ENCODE data around the gene TPRG1L. TPM values are rescaled to one million over a fixed set of nuclear protein-coding genes. Genes with fewer than 3 reads are reported as not detected.

TPRG1L gene
- total and polyA plus RNA-seq, 4 donors, result 24.1 to 46.6 (median 32.9) TPM

DNA sequence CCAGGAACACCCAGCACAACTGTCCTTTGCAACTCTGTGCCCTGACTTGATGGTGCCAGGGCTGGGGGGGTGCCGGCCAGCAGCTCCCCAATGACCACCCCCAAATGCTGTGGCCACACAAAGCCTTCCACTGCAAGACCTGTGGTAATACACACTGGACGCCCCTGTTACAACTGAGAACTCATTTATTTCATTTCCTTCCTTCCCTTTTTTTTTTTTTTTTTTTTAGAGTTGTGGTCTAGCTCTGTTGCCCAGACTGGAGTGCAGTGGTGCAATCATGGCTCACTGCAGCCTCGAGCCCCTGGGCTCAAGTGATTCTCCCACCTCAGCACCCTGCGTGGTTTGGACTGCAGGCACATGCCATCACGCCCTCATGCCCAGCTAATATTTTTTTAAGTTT is 52.7 kb downstream of the TPRG1L start:
- Histone ChIP-seq H3K27ac (ENCODE audit: low read depth in 1 of 2, low read length in 1 of 2) (peak overlapping the region in 1 of 2 donors; percentile 35), H3K27me3 (ENCODE audit: control insufficient read depth in 3 of 3, insufficient read depth in 3 of 3, low read length in 2 of 3) (no peaks in the 10 kb centered on the region), H3K4me1 (ENCODE audit: control insufficient read depth in 5 of 5, insufficient read depth in 5 of 5, low read length in 5 of 5) (peaks cover 0 to 12% (median 1%) of the 10 kb centered on the region in 5 donors), H3K9ac (ENCODE audit: insufficient read depth in 1 of 2, low read length in 2 of 2) (no peak overlapping the region), H3K9me3 (ENCODE audit: control insufficient read depth in 4 of 4, insufficient read depth in 3 of 4, low read length in 3 of 4) (no peaks in the 10 kb centered on the region), H3K4me3 (no peak overlapping the region), H3K36me3 (ENCODE audit: control insufficient read depth in 4 of 4, insufficient read depth in 4 of 4, low read length in 4 of 4) (no peaks in the 10 kb centered on the region)
- no peak for ATAC-seq (ENCODE audit: insufficient read depth, low FRiP score)
- WGBS, 2 donors, result 37 to 51% methylated on average over 5 of the region's 5 CpGs
- DNase-seq, result no peak
- TF ChIP-seq, protein P1, sequence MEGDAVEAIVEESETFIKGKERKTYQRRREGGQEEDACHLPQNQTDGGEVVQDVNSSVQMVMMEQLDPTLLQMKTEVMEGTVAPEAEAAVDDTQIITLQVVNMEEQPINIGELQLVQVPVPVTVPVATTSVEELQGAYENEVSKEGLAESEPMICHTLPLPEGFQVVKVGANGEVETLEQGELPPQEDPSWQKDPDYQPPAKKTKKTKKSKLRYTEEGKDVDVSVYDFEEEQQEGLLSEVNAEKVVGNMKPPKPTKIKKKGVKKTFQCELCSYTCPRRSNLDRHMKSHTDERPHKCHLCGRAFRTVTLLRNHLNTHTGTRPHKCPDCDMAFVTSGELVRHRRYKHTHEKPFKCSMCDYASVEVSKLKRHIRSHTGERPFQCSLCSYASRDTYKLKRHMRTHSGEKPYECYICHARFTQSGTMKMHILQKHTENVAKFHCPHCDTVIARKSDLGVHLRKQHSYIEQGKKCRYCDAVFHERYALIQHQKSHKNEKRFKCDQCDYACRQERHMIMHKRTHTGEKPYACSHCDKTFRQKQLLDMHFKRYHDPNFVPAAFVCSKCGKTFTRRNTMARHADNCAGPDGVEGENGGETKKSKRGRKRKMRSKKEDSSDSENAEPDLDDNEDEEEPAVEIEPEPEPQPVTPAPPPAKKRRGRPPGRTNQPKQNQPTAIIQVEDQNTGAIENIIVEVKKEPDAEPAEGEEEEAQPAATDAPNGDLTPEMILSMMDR (IDR thresholded peaks at IDR 0.05; ENCODE audit: control extremely low read depth, extremely low read depth), result no peak

DNA sequence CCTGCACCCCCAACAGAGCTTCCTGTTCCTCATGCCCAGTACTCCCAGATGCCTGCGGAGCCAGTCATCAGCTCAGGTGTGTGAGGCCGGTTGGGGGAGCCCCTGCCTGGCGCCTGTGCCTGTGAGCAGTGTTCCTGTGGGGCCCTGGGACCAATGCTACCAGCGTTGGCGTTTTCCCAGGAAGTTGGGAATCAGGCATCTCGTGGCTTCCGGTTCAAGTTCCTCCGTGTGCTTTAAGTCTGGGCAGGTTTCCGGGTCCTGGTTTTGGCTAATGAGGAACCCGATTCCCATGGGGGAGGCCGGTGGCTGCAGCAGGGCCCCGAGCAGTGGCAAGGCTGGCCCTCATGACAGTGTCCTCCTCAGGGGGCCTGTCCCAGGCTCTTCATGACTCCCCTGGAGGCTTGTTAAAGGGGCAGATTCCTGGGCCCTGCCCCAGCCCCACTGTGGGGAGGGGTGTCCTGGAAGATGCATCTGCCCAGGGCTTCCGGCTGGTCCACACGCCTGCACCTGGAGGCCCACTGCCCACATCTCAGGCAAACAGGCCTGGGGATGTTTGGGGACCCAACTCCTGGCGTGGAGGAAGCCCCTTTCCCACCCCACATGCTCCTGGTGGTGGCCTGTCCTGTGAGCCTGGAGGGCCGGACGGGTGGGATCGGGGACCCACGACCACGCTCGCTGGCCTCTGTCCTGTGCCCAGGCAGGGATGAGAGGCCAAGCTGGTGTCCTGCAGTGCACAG is 53.7 kb downstream of the TPRG1L start:
- no peaks in the 10 kb centered on the region for H3K27me3 ChIP-seq (ENCODE audit: control insufficient read depth in 3 of 3, insufficient read depth in 3 of 3, low read length in 2 of 3)
- H3K36me3 ChIP-seq (ENCODE audit: control insufficient read depth in 4 of 4, insufficient read depth in 4 of 4, low read length in 4 of 4), result no peaks in the 10 kb centered on the region
- no peaks in the 10 kb centered on the region for H3K9me3 ChIP-seq (ENCODE audit: control insufficient read depth in 4 of 4, insufficient read depth in 3 of 4, low read length in 3 of 4)
- no peak for DNase-seq
- TF ChIP-seq, protein P1 (IDR thresholded peaks at IDR 0.05; ENCODE audit: control extremely low read depth, extremely low read depth), result no peak
- no peak overlapping the region for H3K4me3 ChIP-seq
- no peak for ATAC-seq (ENCODE audit: insufficient read depth, low FRiP score)
- no peak overlapping the region for H3K9ac ChIP-seq (ENCODE audit: insufficient read depth in 1 of 2, low read length in 2 of 2)
- 52 to 65% methylated on average over 21 of the region's 21 CpGs for WGBS, 2 donors
- peaks cover 0 to 12% (median 0%) of the 10 kb centered on the region in 5 donors for H3K4me1 ChIP-seq (ENCODE audit: control insufficient read depth in 5 of 5, insufficient read depth in 5 of 5, low read length in 5 of 5)
- H3K27ac ChIP-seq (ENCODE audit: low read depth in 1 of 2, low read length in 1 of 2), result no peak overlapping the region

DNA sequence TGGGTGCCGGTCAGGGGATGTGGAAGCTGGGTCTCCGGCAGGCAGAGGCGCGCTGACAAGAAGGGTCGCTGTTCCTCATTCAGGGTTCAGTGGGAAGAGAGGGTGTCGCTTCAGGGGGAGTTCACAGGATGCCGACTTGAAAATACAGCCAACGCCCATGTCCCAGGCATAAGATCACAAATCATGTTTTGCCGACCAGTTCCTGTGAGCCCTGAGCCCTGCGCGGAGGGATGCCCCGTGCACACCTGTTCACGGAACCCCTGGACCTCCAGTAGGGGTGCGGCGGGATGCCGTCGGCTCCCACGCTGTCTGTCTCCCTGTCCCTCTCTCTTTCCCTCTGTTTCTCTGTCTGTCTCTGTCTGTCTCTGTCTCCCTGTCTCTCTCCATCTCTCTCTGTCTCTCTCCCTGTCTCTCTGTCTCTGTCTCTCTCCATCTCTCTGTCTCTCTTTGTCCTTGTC is 54.3 kb downstream of the TPRG1L start:
- no peak overlapping the region for H3K27ac ChIP-seq (ENCODE audit: low read depth in 1 of 2, low read length in 1 of 2)
- H3K4me1 ChIP-seq (ENCODE audit: control insufficient read depth in 5 of 5, insufficient read depth in 5 of 5, low read length in 5 of 5), result peaks cover 0 to 7% (median 0%) of the 10 kb centered on the region in 5 donors

More for the DNA sequence above, 54.3 kb downstream of the TPRG1L start:
- Histone ChIP-seq H3K36me3 (ENCODE audit: control insufficient read depth in 4 of 4, insufficient read depth in 4 of 4, low read length in 4 of 4) (no peaks in the 10 kb centered on the region), H3K9ac (ENCODE audit: insufficient read depth in 1 of 2, low read length in 2 of 2) (no peak overlapping the region), H3K4me3 (no peak overlapping the region), H3K9me3 (ENCODE audit: control insufficient read depth in 4 of 4, insufficient read depth in 3 of 4, low read length in 3 of 4) (no peaks in the 10 kb centered on the region), H3K27me3 (ENCODE audit: control insufficient read depth in 3 of 3, insufficient read depth in 3 of 3, low read length in 2 of 3) (no peaks in the 10 kb centered on the region)
- ATAC-seq (ENCODE audit: insufficient read depth, low FRiP score), result no peak
- WGBS, 2 donors, result 63 to 65% methylated on average over 18 of the region's 18 CpGs
- DNase-seq, result no peak
- TF ChIP-seq, protein P1 (IDR thresholded peaks at IDR 0.05; ENCODE audit: control extremely low read depth, extremely low read depth), result no peak

Other genes starting within 250 kb of the TPRG1L start
- gene ARHGEF16, start 170.3 kb upstream of the TPRG1L start, total RNA-seq, result 10 to 100 TPM in 1 of 2 donors, 1 to 10 TPM in 1; 6.5 to 14.8 TPM
- 10 to 100 TPM in 1 of 2 donors, 1 to 10 TPM in 1; 8.2 to 11.4 TPM for gene ARHGEF16, start 170.3 kb upstream of the TPRG1L start, polyA plus RNA-seq
- gene MEGF6, start 13.5 kb upstream of the TPRG1L start, total RNA-seq, result 10 to 100 TPM; 44.1 to 54.2 TPM
- 10 to 100 TPM; 17.7 to 52.4 TPM for gene MEGF6, start 13.5 kb upstream of the TPRG1L start, polyA plus RNA-seq
- 10 to 100 TPM; 17.3 to 24.7 TPM for gene WRAP73, start 25.1 kb downstream of the TPRG1L start, total RNA-seq
- 10 to 100 TPM; 20.9 to 25.3 TPM for gene WRAP73, start 25.1 kb downstream of the TPRG1L start, polyA plus RNA-seq
- 10 to 100 TPM in 1 of 2 donors, 1 to 10 TPM in 1; 2.5 to 12.3 TPM for gene TP73, start 27.5 kb downstream of the TPRG1L start, total RNA-seq
- gene TP73, start 27.5 kb downstream of the TPRG1L start, polyA plus RNA-seq, result 1 to 10 TPM; 1.7 to 2.0 TPM
- gene CCDC27, start 127.4 kb downstream of the TPRG1L start, total RNA-seq, result not detected
- not detected for gene CCDC27, start 127.4 kb downstream of the TPRG1L start, polyA plus RNA-seq
- 10 to 100 TPM in 1 of 2 donors, 1 to 10 TPM in 1; 8.0 to 11.0 TPM for gene SMIM1, start 147.7 kb downstream of the TPRG1L start, total RNA-seq
- gene SMIM1, start 147.7 kb downstream of the TPRG1L start, polyA plus RNA-seq, result 10 to 100 TPM; 10.7 to 15.9 TPM
- gene LRRC47, start 171.5 kb downstream of the TPRG1L start, total RNA-seq, result 10 to 100 TPM; 22.3 to 33.9 TPM
- gene LRRC47, start 171.5 kb downstream of the TPRG1L start, polyA plus RNA-seq, result 10 to 100 TPM; 14.4 to 18.7 TPM
- 10 to 100 TPM; 39.5 to 56.5 TPM for gene CEP104, start 232.2 kb downstream of the TPRG1L start, total RNA-seq
- 10 to 100 TPM in 1 of 2 donors, 1 to 10 TPM in 1; 8.9 to 11.4 TPM for gene CEP104, start 232.2 kb downstream of the TPRG1L start, polyA plus RNA-seq
- gene DFFB, start 232.5 kb downstream of the TPRG1L start, total RNA-seq, result 10 to 100 TPM in 1 of 2 donors, 1 to 10 TPM in 1; 6.1 to 12.1 TPM
- gene DFFB, start 232.5 kb downstream of the TPRG1L start, polyA plus RNA-seq, result 1 to 10 TPM; 5.1 to 5.6 TPM